Sigmoid colon (tissue), 7 donors: ENCODE data around the gene RNASET2. TPM values are rescaled to one million over a fixed set of nuclear protein-coding genes. Genes with fewer than 3 reads are reported as not detected.
A peak's percentile ranks its signal among the peaks of the same experiment; 100 is the strongest.

Source experiments
- DNase-seq: peaks from one replicate; pipeline ENCODE4 v3.0.0-alpha.2; 2019
- H3K27ac ChIP-seq, 4 donors: fragments of 200-600 bp; sonication (generic); one replicate each; pipeline ENCODE4 v1.5.1; 2016 to 2019; ENCODE audit warnings: mild to moderate bottlenecking in 1 of 4
- H3K27me3 ChIP-seq, 3 donors: fragments of 200-600 bp; sonication (generic); one replicate each; pipeline ENCODE4 v1.5.1; 2019; ENCODE audit warnings: mild to moderate bottlenecking in 1 of 3
- H3K36me3 ChIP-seq, 4 donors: fragments of 200-600 bp; sonication (generic); one replicate each; pipeline ENCODE4 v1.5.1; 2016 to 2019
- H3K4me1 ChIP-seq, 4 donors: fragments of 200-600 bp; sonication (generic); one replicate each; pipeline ENCODE4 v1.5.1; 2017 to 2019
- H3K4me3 ChIP-seq, 4 donors: fragments of 200-600 bp; sonication (generic); one replicate each; pipeline ENCODE4 v1.5.1; 2017 to 2019; ENCODE audit warnings: mild to moderate bottlenecking in 2 of 4, moderate library complexity in 1 of 4
- H3K9me3 ChIP-seq, 4 donors: fragments of 200-600 bp in 3 of 4; sonication (generic) in 3 of 4; one replicate each; pipeline versions ENCODE4 v1.5.1 to v1.6.1; 2013 to 2019
- EP300 ChIP-seq, 4 donors: sonication (generic); formaldehyde crosslinking; IDR thresholded peaks; one replicate each; pipeline ENCODE4 v1.6.1; 2017; ENCODE audit warnings: antibody characterized with exemption in 4 of 4
- POLR2A ChIP-seq, 2 donors: fragments of 450-650 bp; IDR thresholded peaks; one replicate each; pipeline ENCODE4 v1.6.1; 2016; ENCODE audit warnings: antibody characterized with exemption in 2 of 2, mild to moderate bottlenecking in 2 of 2, moderate library complexity in 2 of 2
- POLR2AphosphoS5 ChIP-seq, 4 donors: sonication (generic); formaldehyde crosslinking; IDR thresholded peaks; one replicate each; pipeline ENCODE4 v1.6.1; 2017; ENCODE audit warnings: antibody characterized with exemption in 4 of 4
- WGBS, 2 donors: extraction: QIAGEN DNeasy Blood & Tissue Kit; methylation state at CpG; one replicate each; pipeline ENCODE4 v1.1.7; 2013; 5-methylcytosine and 5-hydroxymethylcytosine counted together
- intact Hi-C: fragments of 100-400 bp; cut with DNase I; formaldehyde crosslinking; loops from one replicate; pipeline ENCODE4 v1.15.1; 2023
- polyA plus RNA-seq, 3 donors: library from polyadenylated mRNA; stranded (reverse); fragments of 200-250 nt; gene quantifications; one replicate each; pipeline ENCODE4 v1.2.3, GENCODE V29; 2013
- total RNA-seq, 4 donors: library from RNA; depleted of rRNA; stranded (reverse); fragments of >200 nt; gene quantifications; one replicate each; pipeline ENCODE4 v1.1.0, GENCODE V29; 2016
- TF ChIP-seq, protein P1 (sequence below), 4 experiments: fragments of 450-650 bp in 3 of 4; fragments of 200-600 bp in 1 of 4; IDR thresholded peaks; one replicate each; pipeline ENCODE4 v1.5.1; 2016 to 2019; ENCODE audit warnings: antibody characterized with exemption in 4 of 4, mild to moderate bottlenecking in 3 of 4, moderate library complexity in 2 of 4
- donor health status: healthy with polysubstance abuse.
- donor health status: Bipolar disorder and iron deficiency.
- donor health status: healthy.

Gene RNASET2, protein sequence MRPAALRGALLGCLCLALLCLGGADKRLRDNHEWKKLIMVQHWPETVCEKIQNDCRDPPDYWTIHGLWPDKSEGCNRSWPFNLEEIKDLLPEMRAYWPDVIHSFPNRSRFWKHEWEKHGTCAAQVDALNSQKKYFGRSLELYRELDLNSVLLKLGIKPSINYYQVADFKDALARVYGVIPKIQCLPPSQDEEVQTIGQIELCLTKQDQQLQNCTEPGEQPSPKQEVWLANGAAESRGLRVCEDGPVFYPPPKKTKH
- total RNA-seq (10 to 100 TPM; 41.0 to 53.1 (median 42.5) TPM), polyA plus RNA-seq (10 to 100 TPM; 35.4 to 83.9 (median 43.9) TPM)

DNA sequence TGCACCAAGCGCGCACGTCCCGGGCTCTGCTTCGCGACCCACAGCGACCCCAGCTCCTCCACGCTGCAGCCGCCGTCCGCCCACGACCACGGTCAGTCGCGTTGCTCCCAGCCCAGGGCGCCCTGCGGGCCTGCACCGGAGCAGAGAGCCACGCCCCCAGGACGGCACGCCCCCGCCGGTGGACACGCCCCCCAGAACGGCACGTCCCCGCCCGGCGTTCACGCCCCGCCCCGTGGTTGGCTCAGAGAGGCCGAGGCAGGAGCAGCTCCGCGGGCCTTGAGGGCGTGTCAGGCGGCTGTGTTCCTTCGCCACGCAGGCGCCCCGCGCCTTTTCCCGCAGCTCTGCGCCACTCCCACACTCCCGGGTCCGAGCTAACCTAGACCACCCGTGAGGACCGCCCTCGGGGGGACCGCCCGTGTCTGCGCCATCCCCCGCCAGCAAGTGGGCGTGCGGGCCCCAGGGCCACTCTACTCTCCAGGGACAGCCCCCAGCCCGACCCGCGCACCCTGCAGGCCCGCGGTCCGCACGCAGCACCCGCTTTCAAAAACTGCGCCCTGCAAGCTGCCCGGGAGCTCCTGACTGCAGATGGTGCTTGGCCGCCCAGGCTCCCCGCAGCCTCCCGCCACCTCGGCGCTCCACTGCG is at the start of gene RNASET2:
TSS of gene RNASET2 (minus strand) at position 107 of the 643 bp plus-strand sequence. CDS start 368 bp downstream, outside the sequence.
- Histone ChIP-seq H3K4me3 (peak within 1 kb of the TSS; percentile 63 to 97 (median 78)), H3K9me3 (no peaks in the 10 kb centered on the region), H3K4me1 (peaks cover 0 to 21% (median 17%) of the 10 kb centered on the region in 4 donors), H3K27ac (peak within 1 kb of the TSS; percentile 82 to 90 (median 88)), H3K27me3 (no peaks in the 10 kb centered on the region), H3K36me3 (no peaks in the 10 kb centered on the region)
- 0 to 1% methylated on average over 71 of the region's 71 CpGs for WGBS, 2 donors
- DNase-seq: peak; percentile 98
- intact Hi-C loops: loop anchor here (2.0 to 10.0 kb wide), 4 partner anchors 42 to 574 kb away; partner anchors contain the start of genes CEP43, MPC1 and RPS6KA2
- TF ChIP-seq POLR2AphosphoS5 (IDR thresholded peaks at IDR 0.05) (peak; percentile 72 to 92 (median 83)), POLR2A (IDR thresholded peaks at IDR 0.05) (peak; percentile 56 to 84), EP300 (IDR thresholded peaks at IDR 0.05) (no peak)
- TF ChIP-seq, protein P1, sequence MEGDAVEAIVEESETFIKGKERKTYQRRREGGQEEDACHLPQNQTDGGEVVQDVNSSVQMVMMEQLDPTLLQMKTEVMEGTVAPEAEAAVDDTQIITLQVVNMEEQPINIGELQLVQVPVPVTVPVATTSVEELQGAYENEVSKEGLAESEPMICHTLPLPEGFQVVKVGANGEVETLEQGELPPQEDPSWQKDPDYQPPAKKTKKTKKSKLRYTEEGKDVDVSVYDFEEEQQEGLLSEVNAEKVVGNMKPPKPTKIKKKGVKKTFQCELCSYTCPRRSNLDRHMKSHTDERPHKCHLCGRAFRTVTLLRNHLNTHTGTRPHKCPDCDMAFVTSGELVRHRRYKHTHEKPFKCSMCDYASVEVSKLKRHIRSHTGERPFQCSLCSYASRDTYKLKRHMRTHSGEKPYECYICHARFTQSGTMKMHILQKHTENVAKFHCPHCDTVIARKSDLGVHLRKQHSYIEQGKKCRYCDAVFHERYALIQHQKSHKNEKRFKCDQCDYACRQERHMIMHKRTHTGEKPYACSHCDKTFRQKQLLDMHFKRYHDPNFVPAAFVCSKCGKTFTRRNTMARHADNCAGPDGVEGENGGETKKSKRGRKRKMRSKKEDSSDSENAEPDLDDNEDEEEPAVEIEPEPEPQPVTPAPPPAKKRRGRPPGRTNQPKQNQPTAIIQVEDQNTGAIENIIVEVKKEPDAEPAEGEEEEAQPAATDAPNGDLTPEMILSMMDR (IDR thresholded peaks at IDR 0.05): no peak

DNA sequence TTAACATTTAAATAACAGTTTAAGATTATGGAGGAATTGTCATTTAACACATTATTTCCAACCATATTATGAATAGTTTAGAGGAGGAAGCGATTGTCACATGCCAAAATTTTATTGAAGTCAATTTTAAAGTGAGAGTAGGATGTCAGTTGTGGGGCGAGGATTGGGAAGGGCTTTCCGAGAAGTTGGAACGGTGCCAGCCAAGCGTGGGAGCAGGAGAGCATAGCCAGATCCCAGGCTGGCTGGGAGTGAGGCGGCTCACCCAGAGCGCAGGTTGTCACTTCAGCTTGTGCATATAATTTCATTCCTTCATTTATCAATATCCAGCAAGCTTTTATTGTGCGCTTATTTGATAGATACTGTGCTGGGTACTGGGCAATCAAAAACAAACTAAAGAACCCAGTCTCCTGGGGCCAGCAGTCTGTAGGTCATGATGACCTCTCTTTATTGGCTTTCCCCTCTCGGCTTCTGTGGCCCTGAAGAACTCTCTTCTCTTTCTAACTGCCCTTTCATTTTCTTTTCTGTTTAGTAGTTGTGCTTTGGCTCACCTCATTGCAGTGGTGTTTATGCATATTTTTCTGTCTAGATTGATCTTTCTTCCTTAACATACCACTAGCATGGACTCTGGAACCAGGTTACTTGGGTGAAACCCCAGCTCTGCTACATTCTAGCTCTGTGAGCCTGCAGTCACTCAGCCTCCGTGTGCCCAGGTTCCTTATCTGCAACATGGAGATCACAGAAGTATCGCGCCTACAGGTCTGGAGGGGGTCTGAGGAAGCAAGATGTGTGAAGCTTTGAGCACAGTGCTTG is 49.2 kb upstream of the RNASET2 start:
- intact Hi-C loops: no loop called here
- peak in 1 of 4 donors; percentile 20 for TF ChIP-seq POLR2AphosphoS5 (IDR thresholded peaks at IDR 0.05)
- TF ChIP-seq EP300 (IDR thresholded peaks at IDR 0.05): no peak
- TF ChIP-seq POLR2A (IDR thresholded peaks at IDR 0.05): no peak
- TF ChIP-seq, protein P1 (IDR thresholded peaks at IDR 0.05): no peak
- Histone ChIP-seq H3K27me3 (no peaks in the 10 kb centered on the region), H3K4me3 (no peak overlapping the region), H3K9me3 (no peaks in the 10 kb centered on the region), H3K36me3 (peaks cover 0 to 22% (median 0%) of the 10 kb centered on the region in 4 donors), H3K27ac (peak overlapping the region in 1 of 4 donors; percentile 51), H3K4me1 (peaks cover 0 to 18% (median 14%) of the 10 kb centered on the region in 4 donors)
- DNase-seq: peak; percentile 71
- WGBS, 2 donors: 56 to 79% methylated on average over 12 of the region's 12 CpGs

DNA sequence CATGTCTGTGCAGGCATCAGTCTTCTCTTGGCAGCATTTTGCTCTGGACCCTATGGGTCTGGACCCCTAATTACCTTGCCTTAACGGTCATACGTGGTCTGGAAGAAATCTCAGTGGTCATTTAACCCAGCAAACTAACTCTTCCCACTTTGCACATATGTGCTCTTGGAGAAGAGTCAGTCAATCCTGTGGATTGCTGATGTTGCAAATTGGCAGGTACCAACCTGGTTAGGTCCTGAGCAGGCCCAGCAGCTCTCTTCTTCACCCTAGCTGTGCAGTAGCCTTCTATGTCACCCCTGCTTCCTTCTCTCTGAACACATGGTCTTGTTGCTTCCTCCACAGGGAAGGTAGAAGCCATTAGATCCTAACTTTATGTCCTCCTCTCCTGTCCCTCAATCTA is 44.4 kb upstream of the RNASET2 start:
- no peak overlapping the region for H3K27ac ChIP-seq
- H3K27me3 ChIP-seq: no peaks in the 10 kb centered on the region
- peaks cover 0 to 2% (median 0%) of the 10 kb centered on the region in 4 donors for H3K36me3 ChIP-seq
- TF ChIP-seq EP300 (IDR thresholded peaks at IDR 0.05) (no peak), POLR2A (IDR thresholded peaks at IDR 0.05) (no peak), POLR2AphosphoS5 (IDR thresholded peaks at IDR 0.05) (no peak)
- TF ChIP-seq, protein P1 (IDR thresholded peaks at IDR 0.05): no peak
- peaks cover 0 to 38% (median 23%) of the 10 kb centered on the region in 4 donors for H3K4me1 ChIP-seq
- WGBS, 2 donors: 60 to 80% methylated on average over 2 of the region's 2 CpGs
- no peaks in the 10 kb centered on the region for H3K9me3 ChIP-seq
- no peak overlapping the region for H3K4me3 ChIP-seq
- DNase-seq: no peak
- intact Hi-C loops: no loop called here

DNA sequence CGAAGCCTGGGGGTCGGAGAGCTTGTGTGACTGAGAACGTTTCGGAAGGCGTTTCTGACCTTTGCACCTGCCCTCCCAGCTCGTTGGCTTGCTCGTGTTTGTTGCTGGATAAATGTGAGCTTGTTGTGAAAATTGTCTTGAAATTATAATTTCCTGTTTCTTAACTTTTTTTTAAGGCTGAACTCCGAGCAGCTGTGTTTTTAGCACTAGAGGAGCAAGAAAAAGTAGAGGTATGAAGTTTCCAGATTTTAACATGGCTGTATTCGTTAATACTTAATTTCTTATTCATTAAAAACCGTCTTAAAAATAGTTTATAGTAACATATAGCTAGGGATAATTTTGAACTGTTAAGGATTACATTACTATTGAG is 43.5 kb upstream of the RNASET2 start:
- Histone ChIP-seq H3K27me3 (no peaks in the 10 kb centered on the region), H3K4me1 (peaks cover 0 to 33% (median 16%) of the 10 kb centered on the region in 4 donors), H3K36me3 (no peaks in the 10 kb centered on the region), H3K9me3 (no peaks in the 10 kb centered on the region), H3K27ac (peak overlapping the region; percentile 75 to 82 (median 79)), H3K4me3 (peak overlapping the region; percentile 81 to 97 (median 92))
- WGBS, 2 donors: 0 to 3% methylated on average over 10 of the region's 10 CpGs
- DNase-seq: no peak
- no peak for TF ChIP-seq POLR2A (IDR thresholded peaks at IDR 0.05)
- no peak for TF ChIP-seq EP300 (IDR thresholded peaks at IDR 0.05)
- no peak for TF ChIP-seq POLR2AphosphoS5 (IDR thresholded peaks at IDR 0.05)
- TF ChIP-seq, protein P1 (IDR thresholded peaks at IDR 0.05): no peak
- intact Hi-C loops: loop anchor here (2.0 to 10.0 kb wide), 5 partner anchors 43 to 375 kb away; partner anchors contain the start of genes RNASET2 and RPS6KA2
